Measurements from ENCODE around the gene PCK1. TPM values are rescaled to one million over a fixed set of nuclear protein-coding genes. Genes with fewer than 3 reads are reported as not detected.

The PCK1 gene
- total RNA-seq, 4 donors from 2014 or later = 103 to 386 (median 203) TPM

DNA sequence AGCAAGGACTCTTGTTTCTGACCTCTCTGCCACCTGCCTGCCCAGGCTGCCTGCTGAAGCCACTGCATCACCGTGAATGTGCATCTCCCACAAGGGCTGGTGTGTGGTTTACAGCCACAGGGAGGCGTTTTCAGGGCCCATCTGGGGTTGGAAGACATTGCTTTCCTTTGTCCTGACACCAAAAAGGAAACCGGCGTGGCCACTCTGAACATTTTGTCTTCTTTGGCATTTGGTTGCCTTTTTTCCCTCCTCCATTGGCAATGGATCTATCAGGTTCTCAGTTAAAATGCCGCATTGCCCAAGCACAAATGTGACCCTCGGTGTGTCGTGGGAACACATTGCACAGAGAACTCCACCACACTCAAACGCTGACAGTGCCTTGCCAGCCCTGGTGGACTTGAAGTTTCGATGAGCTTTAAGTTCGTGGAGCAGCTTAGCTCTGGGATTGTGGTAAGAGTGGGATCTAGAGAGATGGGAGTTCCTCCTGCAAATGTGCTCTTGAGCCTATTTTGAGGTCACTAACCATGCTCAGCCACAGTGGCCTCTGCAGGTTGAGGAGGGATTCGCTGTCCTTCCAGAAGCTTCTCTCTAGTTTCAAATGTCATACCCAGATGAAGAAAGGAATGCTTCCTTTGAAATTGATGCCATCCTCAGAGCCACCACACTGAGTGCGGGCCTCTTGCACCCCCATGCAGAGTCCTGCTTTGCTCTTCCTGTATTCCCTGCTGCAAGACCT lies 14.8 kb upstream of the PCK1 start:
- ATAC-seq (ENCODE audit: low FRiP score) = no peak
- DNase-seq (ENCODE audit: low spot score) = no peak
- TF ChIP-seq, protein P1, sequence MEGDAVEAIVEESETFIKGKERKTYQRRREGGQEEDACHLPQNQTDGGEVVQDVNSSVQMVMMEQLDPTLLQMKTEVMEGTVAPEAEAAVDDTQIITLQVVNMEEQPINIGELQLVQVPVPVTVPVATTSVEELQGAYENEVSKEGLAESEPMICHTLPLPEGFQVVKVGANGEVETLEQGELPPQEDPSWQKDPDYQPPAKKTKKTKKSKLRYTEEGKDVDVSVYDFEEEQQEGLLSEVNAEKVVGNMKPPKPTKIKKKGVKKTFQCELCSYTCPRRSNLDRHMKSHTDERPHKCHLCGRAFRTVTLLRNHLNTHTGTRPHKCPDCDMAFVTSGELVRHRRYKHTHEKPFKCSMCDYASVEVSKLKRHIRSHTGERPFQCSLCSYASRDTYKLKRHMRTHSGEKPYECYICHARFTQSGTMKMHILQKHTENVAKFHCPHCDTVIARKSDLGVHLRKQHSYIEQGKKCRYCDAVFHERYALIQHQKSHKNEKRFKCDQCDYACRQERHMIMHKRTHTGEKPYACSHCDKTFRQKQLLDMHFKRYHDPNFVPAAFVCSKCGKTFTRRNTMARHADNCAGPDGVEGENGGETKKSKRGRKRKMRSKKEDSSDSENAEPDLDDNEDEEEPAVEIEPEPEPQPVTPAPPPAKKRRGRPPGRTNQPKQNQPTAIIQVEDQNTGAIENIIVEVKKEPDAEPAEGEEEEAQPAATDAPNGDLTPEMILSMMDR (IDR thresholded peaks at IDR 0.05) = no peak

DNA sequence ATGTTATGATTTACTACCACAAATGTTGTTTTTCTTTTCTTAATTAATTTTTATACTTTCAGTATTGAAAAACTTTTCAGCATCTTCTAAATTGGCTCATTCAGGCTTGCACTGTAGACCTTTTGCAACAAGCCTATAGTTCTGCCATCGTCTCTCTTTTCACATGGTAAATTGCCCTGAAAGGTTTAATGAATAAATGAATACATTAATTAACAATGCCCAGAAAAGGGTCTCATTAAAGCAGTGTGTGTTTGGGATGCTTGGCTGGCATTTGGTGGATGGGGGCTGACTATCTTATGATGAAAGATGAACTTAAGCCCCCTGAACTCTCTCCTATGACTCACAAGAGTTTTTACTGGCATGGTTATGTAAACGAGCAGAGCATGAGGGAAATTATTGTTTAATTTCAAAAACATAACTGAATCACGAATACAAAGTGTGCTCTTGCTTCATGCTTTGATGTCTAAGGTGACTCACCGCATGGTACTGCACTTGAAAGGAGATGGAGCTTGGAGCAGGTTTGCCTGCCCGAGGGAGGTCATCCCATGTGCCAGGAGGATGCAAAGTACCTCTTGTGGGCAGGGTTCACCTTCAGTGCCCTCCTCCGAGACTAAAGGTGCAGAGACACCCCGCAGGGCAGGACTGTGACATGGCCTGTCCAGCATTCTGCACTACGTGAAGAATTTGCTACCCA lies 13.8 kb upstream of the PCK1 start:
- TF ChIP-seq, protein P1 (IDR thresholded peaks at IDR 0.05) = no peak
- peak; percentile 80 for ATAC-seq (ENCODE audit: low FRiP score)
- DNase-seq (ENCODE audit: low spot score) = no peak

DNA sequence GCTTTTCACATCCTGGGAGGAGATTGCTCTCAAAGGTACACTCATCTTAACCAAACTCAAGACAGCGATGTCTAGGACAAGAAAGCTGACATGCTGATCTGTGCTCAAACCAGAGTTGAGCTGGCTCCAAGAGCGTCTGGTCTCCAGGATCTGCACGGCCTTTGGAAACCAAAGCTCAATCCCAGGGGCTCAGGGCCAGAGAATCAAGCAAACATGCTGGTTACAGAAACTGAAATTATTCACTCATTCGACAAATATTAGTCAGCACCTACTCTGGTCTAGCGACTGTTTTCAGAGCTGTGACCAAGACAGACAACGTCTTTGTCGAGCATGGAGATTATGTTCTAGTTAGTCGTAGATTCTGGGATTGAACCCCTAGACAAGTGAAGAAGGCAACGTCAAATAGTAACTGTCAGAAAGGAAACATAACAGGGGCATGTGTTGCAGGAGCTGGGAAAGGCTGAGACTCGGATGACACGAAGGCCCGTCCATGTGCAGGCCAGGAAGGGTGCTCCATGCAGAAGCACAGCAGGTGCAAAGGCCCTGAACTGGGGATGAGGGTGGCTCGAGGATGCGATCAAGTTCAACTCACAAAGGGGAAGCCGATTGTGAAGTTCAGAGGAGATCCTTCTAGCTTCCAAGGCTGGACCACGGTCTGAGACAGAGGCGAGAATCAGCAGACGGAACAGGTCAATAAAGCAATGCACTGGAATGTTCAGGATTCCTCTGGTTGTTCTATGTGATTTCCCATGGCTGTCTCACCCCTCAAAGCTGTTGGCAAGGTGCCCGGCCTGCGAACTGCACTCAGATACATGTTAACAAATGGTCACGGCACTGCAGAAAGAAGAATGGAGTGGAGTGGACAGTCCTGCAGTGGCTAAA lies 12.5 kb upstream of the PCK1 start:
- TF ChIP-seq, protein P1 (IDR thresholded peaks at IDR 0.05) = no peak
- no peak for DNase-seq (ENCODE audit: low spot score)

DNA sequence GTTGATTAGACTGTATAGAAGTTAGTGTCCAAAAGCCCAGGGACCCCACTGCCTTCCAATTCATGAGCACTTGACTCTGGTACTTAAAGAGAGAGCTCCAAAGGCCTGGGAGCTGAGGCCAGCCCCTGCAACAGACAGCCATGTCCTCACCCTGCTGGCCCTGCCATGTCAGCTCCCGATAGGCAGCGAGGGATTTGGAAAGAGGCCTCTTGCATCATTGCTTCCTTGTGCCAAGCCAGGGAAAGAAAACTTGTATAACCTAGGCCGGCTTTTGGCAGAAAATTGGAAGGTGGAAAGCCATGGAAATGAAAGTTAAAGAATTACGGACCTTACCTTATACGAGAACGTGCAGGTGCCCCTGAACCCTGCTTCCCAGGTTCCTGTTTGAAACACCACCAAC lies 8.4 kb upstream of the PCK1 start:
- TF ChIP-seq, protein P1 (IDR thresholded peaks at IDR 0.05) = no peak
- ATAC-seq (ENCODE audit: low FRiP score) = no peak
- DNase-seq (ENCODE audit: low spot score) = no peak

More for the DNA sequence above, 12.5 kb upstream of the PCK1 start:
- ATAC-seq (ENCODE audit: low FRiP score) = no peak

DNA sequence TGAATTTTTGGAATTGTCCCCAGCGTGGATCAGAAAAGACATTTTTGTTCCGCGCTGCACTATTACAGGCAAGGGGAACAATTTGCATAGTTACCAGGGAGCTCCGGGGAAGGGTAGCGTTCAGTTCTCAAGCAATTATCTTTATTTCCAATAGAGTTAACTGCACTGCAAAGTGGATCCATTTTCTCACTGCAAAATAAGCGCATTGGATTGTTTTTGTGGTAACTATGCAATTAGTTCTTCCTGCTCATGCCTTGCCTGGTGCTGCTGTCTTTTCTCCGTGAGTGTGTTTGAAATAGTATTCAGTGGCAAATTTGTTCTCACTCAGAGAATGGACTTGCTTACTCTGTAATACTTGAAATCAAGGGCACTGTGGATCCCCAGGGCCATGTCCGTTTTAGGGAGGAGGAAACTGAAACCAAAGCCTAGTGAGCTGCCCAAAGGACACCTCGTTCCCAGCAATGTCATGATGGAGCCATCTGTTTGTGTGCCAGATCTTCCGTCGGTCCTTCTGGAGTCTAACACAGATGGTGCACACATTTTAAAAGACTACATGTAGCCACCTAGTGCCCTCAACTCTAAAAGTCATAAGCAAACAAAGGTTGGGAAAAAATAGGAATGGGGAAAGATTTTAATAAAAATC lies 7.4 kb upstream of the PCK1 start:
- ATAC-seq (ENCODE audit: low FRiP score) = no peak
- no peak for DNase-seq (ENCODE audit: low spot score)
- TF ChIP-seq, protein P1 (IDR thresholded peaks at IDR 0.05) = no peak

DNA sequence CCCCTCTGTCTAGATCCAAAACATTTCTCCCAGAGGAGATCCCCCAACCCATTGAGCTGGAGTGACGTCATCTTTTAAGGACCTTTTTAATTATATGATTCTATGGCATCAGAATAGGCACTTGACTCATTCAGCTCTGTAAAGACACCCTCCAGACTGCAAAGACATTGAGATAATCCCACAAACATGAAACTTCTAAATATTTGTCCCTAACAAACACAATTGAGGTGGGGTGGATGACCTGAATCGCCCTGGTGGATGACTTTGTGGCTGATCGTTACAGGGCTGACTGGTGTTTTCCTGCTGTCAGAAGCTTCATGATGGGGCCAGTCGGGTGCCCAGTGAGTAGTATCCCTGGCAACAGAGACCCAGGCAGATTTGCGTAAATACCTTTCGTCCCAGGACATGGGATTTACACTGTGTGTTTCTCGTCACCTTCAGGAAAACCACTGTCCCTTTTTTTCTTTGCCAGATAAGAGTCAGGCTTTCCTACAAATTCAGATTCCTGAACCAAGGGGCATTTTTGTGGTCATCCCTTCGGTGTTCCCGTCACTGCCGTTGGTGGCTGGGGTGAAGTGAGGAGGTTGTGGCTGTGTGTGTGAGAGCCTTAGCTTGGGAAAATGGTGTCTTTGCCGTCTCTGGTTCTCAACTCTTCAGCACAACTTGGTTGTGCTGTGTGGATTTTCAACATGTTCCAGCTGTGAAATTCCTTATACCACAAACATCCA lies 5.3 kb upstream of the PCK1 start:
- TF ChIP-seq, protein P1 (IDR thresholded peaks at IDR 0.05) = no peak
- DNase-seq (ENCODE audit: low spot score) (no peak), ATAC-seq (ENCODE audit: low FRiP score) (no peak)
